ENCODE data around the gene SPATA46. TPM values are rescaled to one million over a fixed set of nuclear protein-coding genes. Genes with fewer than 3 reads are reported as not detected.

Gene SPATA46
- total and polyA plus RNA-seq, 2 of the 8 experiments (the other 6 are each of a cell fraction or from before 2014, with no cell fraction given): not detected

DNA sequence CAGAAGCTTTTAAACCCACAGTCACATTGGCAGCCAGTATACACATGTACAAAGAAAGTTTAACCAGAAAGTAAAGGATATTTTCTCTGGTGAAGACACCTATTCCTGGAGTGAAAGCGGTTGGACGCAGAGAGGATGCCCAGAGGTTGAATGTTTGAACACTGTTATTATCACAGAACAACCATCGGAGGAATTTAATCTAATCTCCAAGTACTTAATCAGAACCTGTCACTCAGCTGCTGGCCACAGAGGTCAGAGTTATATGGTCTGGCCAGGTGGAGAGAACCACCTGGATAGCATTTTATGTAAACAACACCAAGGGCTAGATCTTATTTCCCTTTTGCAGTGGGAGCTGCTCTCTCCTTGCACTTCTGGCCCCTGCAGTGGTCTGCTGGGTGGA is 29.4 kb downstream of the SPATA46 start:
- no peak overlapping the region for H4K8ac ChIP-seq (ENCODE audit: extremely low read depth, insufficient read depth, low read length)
- H3K4me2 ChIP-seq (ENCODE audit: insufficient read depth in 1 of 2, low read depth in 2 of 2, low read length in 2 of 2): no peak overlapping the region
- no peak overlapping the region for H3K9ac ChIP-seq (replicated peaks in 1 of 4; ENCODE audit: extremely low read depth in 1 of 4, low read depth in 3 of 4, low read length in 3 of 4)
- H3K36me3 ChIP-seq (ENCODE audit: control insufficient read depth in 2 of 4, insufficient read depth in 4 of 4, low read length in 3 of 4): no peaks in the 10 kb centered on the region; a peak in 1 of 8 replicates
- no peak overlapping the region for H4K91ac ChIP-seq (replicated peaks; ENCODE audit: insufficient read length, low read length)
- FAIRE-seq: no peak
- H3K27ac ChIP-seq (ENCODE audit: low read depth, low read length): no peak overlapping the region
- H3K18ac ChIP-seq (ENCODE audit: extremely low read depth, low read length): no peak overlapping the region
- H3K79me1 ChIP-seq (ENCODE audit: low read depth, low read length): no peaks in the 10 kb centered on the region
- H2AFZ ChIP-seq (ENCODE audit: low read length): no peak overlapping the region
- POLR2A ChIA-PET (ENCODE audit: partially characterized antibody): no interaction called here
- H3K23me2 ChIP-seq (ENCODE audit: low read depth, low read length): no peaks in the 10 kb centered on the region
- no peak for DNase-seq (ENCODE audit: low read depth in 1 of 2, low spot score in 2 of 2)
- WGBS, 2 experiments (ENCODE audit: extremely low coverage in 1 of 2, insufficient coverage in 1 of 2, insufficient read length in 1 of 2, insufficient replicate concordance in 2 of 2, low coverage in 1 of 2, low lambda C conversion rate in 2 of 2, missing lambda C conversion rate in 1 of 2): 53% methylated on average over 3 of the region's 3 CpGs; no CpG with 5 or more reads in 1 of the 2 experiments
- no peak overlapping the region for H3K56ac ChIP-seq (replicated peaks; ENCODE audit: insufficient read length, low read depth, low read length)
- no peak overlapping the region for H3K4ac ChIP-seq (replicated peaks; ENCODE audit: insufficient read length, low read depth, low read length)
- H2BK20ac ChIP-seq (ENCODE audit: low read length): no peak overlapping the region
- no peak overlapping the region for H2BK12ac ChIP-seq (ENCODE audit: low read depth, low read length)
- H3K27me3 ChIP-seq (replicated peaks in 1 of 4; ENCODE audit: control insufficient read depth in 3 of 4, extremely low read depth in 1 of 4, insufficient read depth in 3 of 4, low read length in 3 of 4): no peaks in the 10 kb centered on the region
- H3K9me3 ChIP-seq (ENCODE audit: insufficient read depth in 2 of 2, low read depth in 1 of 2, low read length in 1 of 2): no peaks in the 10 kb centered on the region
- H3K79me2 ChIP-seq (ENCODE audit: control insufficient read depth in 1 of 2, insufficient read depth in 2 of 2, low read length in 2 of 2): no peaks in the 10 kb centered on the region
- no peak overlapping the region for H4K5ac ChIP-seq (ENCODE audit: insufficient read length, low read depth, low read length)
- no peak overlapping the region for H2AK5ac ChIP-seq (ENCODE audit: low read depth, low read length)
- H3K14ac ChIP-seq (ENCODE audit: insufficient read length): no peak overlapping the region
- no peak overlapping the region for H2BK5ac ChIP-seq (ENCODE audit: low read depth, low read length)
- no peak overlapping the region for H2BK15ac ChIP-seq (ENCODE audit: low read length)
- no peak overlapping the region for H3K4me3 ChIP-seq (ENCODE audit: extremely low read depth in 1 of 4, insufficient read depth in 2 of 4, low read depth in 3 of 4, low read length in 4 of 4)
- CTCF ChIA-PET (ENCODE audit: partially characterized antibody): interaction anchor here (0.6 to 1.9 kb wide), 6 partner anchors 9 to 291 kb away, joined by 3 to 14 read pairs (median 4); no protein-coding TSS in a partner anchor
- no peaks in the 10 kb centered on the region for H4K20me1 ChIP-seq (replicated peaks in 1 of 2; ENCODE audit: control insufficient read depth in 1 of 2, insufficient read depth in 2 of 2, low read length in 2 of 2)
- H3K23ac ChIP-seq (ENCODE audit: insufficient read length): no peak overlapping the region
- H2BK120ac ChIP-seq (replicated peaks; ENCODE audit: low read depth, low read length): no peak overlapping the region
- H3K4me1 ChIP-seq (replicated peaks in 1 of 4; ENCODE audit: control insufficient read depth in 3 of 4, insufficient read depth in 4 of 4, low read length in 3 of 4): no peaks in the 10 kb centered on the region
- no peak for TF ChIP-seq BRCA1 (IDR thresholded peaks at IDR 0.05; ENCODE audit: low read depth, low read length)
- TF ChIP-seq RBBP5 (IDR thresholded peaks at IDR 0.05; ENCODE audit: borderline replicate concordance, low read depth, low read length): no peak
- no peak for TF ChIP-seq SIN3A (conservative IDR thresholded peaks at IDR 0.05 in 1 of 2, IDR thresholded peaks at IDR 0.05 in 1 of 2; ENCODE audit: low read depth in 1 of 2, low read length in 2 of 2)
- TF ChIP-seq YY1 (IDR thresholded peaks at IDR 0.05; ENCODE audit: low read depth, low read length): no peak
- TF ChIP-seq RXRA (IDR thresholded peaks at IDR 0.05; ENCODE audit: insufficient read depth, low read depth, low read length): no peak
- no peak for TF ChIP-seq KDM1A (IDR thresholded peaks at IDR 0.05; ENCODE audit: borderline replicate concordance, low read length)
- no peak for TF ChIP-seq CHD1 (IDR thresholded peaks at IDR 0.05; ENCODE audit: low read depth, low read length)
- TF ChIP-seq CBX8 (IDR thresholded peaks at IDR 0.05; ENCODE audit: borderline replicate concordance, low read depth, low read length): no peak
- no peak for TF ChIP-seq TAF1 (IDR thresholded peaks at IDR 0.05; ENCODE audit: low read depth, low read length)
- TF ChIP-seq POLR2A (IDR thresholded peaks at IDR 0.05; ENCODE audit: control extremely low read depth in 1 of 2, low read depth in 2 of 2, low read length in 2 of 2): no peak
- TF ChIP-seq CHD2 (IDR thresholded peaks at IDR 0.05; ENCODE audit: low read length): no peak
- no peak for TF ChIP-seq BACH1 (IDR thresholded peaks at IDR 0.05; ENCODE audit: low read length)
- TF ChIP-seq PHF8 (conservative IDR thresholded peaks at IDR 0.05; ENCODE audit: low read depth, low read length): no peak
- TF ChIP-seq CEBPB (IDR thresholded peaks at IDR 0.05; ENCODE audit: low read depth, low read length): no peak
- no peak for TF ChIP-seq EZH2 (IDR thresholded peaks at IDR 0.05; ENCODE audit: low read depth, low read length, severe bottlenecking)
- TF ChIP-seq NRF1 (IDR thresholded peaks at IDR 0.05; ENCODE audit: low read depth, low read length): no peak
